AG10803 (cell line): ENCODE measurements around the gene APOB.

Experiments used
- DNase-seq: peaks from one replicate; pipeline ENCODE4 v3.0.0; 2010; ENCODE audit warnings: low read depth
- H3K4me3 ChIP-seq: 2 replicates; pipeline ENCODE4 v1.5.1; 2011; ENCODE audit warnings: mild to moderate bottlenecking, low read length, control low read depth
- CTCF ChIP-seq: conservative IDR thresholded peaks from 2 replicates; pipeline ENCODE4 v1.5.1; 2011; ENCODE audit warnings: mild to moderate bottlenecking, low read length, control low read depth, inconsistent platforms

APOB gene

GRCh38 chr2:20955277-20956026, 88.4 kb downstream of the APOB start:
- no peak for TF ChIP-seq CTCF
- H3K4me3 ChIP-seq, result no peak overlapping the region
- no peak for DNase-seq

DNA sequence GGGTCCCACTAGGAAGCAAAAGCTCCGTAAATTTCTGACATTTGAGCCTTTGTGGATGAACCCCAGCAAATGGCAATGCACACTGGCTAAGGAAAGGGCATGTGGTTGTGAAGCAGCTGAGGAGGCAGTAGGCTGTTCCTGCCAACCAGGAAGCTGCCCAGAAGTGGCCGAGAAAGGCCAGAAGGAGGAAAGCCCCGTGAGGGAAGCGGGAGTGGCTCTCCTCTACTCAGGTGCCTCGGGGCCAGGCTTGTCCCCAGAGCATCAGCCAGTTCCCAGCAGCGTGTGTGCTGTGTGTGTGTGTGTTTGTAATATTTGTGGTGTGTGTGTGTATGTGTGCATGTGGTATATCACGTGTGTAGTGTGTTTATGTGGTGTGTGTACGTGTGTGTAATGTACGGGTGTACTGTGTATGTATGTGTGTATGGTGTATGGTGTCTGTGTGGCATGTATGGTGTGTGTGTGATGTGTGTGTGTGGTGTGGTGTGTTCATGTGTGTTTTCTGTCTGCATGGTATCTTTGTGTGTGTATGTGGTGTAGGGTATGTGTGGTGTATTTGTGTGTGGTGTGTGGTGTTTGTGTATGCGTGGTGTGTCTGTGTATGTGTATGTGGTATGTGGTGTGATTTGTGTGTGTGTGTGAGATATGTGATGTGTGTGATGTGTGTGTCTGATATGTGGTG, 90.6 kb downstream of the APOB start:
- no peak for DNase-seq
- TF ChIP-seq CTCF, result no peak
- no peak overlapping the region for H3K4me3 ChIP-seq
